Measurements from ENCODE around the gene KLHL30.

DNA sequence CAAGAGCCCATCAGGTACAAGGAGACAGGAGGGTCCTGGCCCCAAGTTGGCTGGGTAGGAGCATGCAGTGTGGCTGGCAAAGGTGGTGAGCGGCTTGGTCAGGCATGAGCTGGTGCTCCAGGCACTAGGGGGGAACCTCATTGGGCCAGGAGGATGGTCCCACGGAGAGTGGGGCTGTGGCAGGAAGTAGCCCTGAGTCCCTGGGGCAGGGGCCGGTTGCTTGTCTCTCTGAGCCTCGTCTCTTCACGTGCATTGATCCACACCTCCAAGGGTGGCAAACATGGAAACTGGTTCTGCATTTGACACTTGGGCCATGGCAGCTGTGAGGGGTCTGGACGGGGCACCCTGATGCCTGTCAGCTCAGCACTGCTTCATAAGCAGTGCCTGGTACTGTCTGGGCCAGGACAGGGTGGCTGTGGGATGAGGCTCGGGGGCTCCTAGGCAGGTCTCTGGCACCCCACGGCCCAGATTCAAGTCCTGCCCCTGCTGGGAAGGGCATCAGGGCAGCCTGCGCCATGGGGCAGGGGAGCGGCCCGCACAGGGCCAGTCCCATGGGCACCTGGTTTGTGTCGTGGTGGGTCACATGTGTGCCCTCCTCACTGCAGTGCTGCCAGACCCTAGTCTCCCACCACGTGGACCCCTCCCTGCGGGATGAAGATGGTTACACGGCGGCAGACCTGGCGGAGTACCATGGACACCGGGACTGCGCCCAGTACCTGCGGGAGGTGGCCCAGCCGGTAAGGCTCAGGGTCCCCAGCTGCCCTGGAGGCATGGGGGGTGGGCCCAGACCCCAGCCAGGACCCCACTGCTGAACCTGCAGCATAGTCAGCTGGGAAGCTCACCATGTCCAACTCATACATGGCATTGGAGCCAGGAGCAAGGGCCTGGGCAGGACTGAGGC is 21.9 kb upstream of the KLHL30 start:
- no peak for TF ChIP-seq POLR2A (IDR thresholded peaks at IDR 0.05)
- TF ChIP-seq, protein P1, sequence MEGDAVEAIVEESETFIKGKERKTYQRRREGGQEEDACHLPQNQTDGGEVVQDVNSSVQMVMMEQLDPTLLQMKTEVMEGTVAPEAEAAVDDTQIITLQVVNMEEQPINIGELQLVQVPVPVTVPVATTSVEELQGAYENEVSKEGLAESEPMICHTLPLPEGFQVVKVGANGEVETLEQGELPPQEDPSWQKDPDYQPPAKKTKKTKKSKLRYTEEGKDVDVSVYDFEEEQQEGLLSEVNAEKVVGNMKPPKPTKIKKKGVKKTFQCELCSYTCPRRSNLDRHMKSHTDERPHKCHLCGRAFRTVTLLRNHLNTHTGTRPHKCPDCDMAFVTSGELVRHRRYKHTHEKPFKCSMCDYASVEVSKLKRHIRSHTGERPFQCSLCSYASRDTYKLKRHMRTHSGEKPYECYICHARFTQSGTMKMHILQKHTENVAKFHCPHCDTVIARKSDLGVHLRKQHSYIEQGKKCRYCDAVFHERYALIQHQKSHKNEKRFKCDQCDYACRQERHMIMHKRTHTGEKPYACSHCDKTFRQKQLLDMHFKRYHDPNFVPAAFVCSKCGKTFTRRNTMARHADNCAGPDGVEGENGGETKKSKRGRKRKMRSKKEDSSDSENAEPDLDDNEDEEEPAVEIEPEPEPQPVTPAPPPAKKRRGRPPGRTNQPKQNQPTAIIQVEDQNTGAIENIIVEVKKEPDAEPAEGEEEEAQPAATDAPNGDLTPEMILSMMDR (IDR thresholded peaks at IDR 0.05): no peak
